GM12864 (cell line): Measurements from ENCODE around the gene PCBP3.

Experiments used
- DNase-seq: peaks from one replicate; pipeline ENCODE4 v3.0.0-alpha.2; 2011; ENCODE audit warnings: low read depth
- H3K4me3 ChIP-seq: 2 replicates; pipeline ENCODE4 v1.5.1; 2011; ENCODE audit warnings: mild to moderate bottlenecking, low read depth, low read length, control low read depth
- CTCF ChIP-seq: IDR thresholded peaks from 2 replicates; pipeline ENCODE4 v1.5.1; 2011; ENCODE audit warnings: low read depth, mild to moderate bottlenecking, moderate library complexity, low read length, control low read depth, inconsistent platforms; ENCODE audit errors: missing control alignments

Gene PCBP3

GRCh38 chr21:45753445-45753844 lies 109.9 kb downstream of the PCBP3 start:
- no peak for TF ChIP-seq CTCF
- H3K4me3 ChIP-seq = no peak overlapping the region
- DNase-seq = no peak

- DNase-seq = no peak
- TF ChIP-seq CTCF = no peak
- no peak overlapping the region for H3K4me3 ChIP-seq
These were observed 112.5 kb downstream of the PCBP3 start for GRCh38 chr21:45756029-45756428.

- no peak for TF ChIP-seq CTCF
- DNase-seq = no peak
- no peak overlapping the region for H3K4me3 ChIP-seq
These were observed 113.1 kb downstream of the PCBP3 start for GRCh38 chr21:45756669-45757068.

- no peak for DNase-seq
- H3K4me3 ChIP-seq = no peak overlapping the region
- no peak for TF ChIP-seq CTCF
These were observed 118.2 kb downstream of the PCBP3 start for GRCh38 chr21:45761704-45762103.

GRCh38 chr21:45763074-45763473 lies 119.5 kb downstream of the PCBP3 start:
- DNase-seq = no peak
- TF ChIP-seq CTCF = no peak
- H3K4me3 ChIP-seq = no peak overlapping the region

- no peak for DNase-seq
- no peak for TF ChIP-seq CTCF
- H3K4me3 ChIP-seq = no peak overlapping the region
These were observed 120.0 kb downstream of the PCBP3 start for GRCh38 chr21:45763506-45763905.

GRCh38 chr21:45764792-45765191 lies 121.3 kb downstream of the PCBP3 start:
- DNase-seq = no peak
- no peak overlapping the region for H3K4me3 ChIP-seq
- TF ChIP-seq CTCF = no peak
